ENCODE measurements around the gene RERG.

The RERG gene

GRCh38 chr12:15171012-15171655 lies 50.1 kb downstream of the RERG start:
- TF ChIP-seq, protein P1, sequence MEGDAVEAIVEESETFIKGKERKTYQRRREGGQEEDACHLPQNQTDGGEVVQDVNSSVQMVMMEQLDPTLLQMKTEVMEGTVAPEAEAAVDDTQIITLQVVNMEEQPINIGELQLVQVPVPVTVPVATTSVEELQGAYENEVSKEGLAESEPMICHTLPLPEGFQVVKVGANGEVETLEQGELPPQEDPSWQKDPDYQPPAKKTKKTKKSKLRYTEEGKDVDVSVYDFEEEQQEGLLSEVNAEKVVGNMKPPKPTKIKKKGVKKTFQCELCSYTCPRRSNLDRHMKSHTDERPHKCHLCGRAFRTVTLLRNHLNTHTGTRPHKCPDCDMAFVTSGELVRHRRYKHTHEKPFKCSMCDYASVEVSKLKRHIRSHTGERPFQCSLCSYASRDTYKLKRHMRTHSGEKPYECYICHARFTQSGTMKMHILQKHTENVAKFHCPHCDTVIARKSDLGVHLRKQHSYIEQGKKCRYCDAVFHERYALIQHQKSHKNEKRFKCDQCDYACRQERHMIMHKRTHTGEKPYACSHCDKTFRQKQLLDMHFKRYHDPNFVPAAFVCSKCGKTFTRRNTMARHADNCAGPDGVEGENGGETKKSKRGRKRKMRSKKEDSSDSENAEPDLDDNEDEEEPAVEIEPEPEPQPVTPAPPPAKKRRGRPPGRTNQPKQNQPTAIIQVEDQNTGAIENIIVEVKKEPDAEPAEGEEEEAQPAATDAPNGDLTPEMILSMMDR (IDR thresholded peaks at IDR 0.05; ENCODE audit: control extremely low read depth, extremely low read depth, low read depth, missing control alignments), result no peak
- ChIA-PET POLR2A (no interaction called here), CTCF (interaction anchor here (1.6 to 2.2 kb wide), 2 partner anchors 14 to 17 kb away, joined by 5 to 7 read pairs; no protein-coding TSS in a partner anchor)
- DNase-seq (ENCODE audit: extremely low spot score), result no peak

DNA sequence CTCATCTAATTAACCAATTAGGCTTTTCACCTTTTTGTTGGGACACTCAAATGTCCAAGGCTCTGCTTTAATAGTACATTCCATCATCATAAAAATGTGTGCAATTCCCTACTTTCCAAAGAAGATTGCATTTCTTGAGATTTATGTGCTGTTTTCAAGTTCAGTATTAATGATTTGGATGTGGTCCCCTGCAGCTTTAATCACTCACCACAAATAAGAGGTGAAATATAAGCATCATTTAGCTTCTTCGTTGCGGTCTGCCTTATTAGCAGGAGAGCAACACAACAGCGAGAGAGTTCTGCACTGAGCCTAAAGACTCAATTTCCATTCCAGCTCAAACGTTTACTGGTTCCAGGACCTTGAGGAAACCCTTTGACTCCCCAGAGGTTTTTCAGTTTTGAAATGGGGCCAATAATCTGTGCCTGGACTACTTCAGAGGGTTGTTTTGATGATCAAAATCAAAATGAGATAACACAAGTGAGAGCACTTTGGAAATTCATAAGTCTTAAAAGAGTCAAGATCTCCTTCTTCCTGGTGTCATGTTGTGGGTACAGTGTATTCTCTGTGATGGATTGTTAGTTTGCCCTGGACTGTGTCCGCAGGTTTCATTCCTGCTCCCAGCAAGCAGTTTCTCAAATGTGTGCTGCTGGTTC lies 53.1 kb downstream of the RERG start:
- no peak for DNase-seq (ENCODE audit: extremely low spot score)
- TF ChIP-seq, protein P1 (IDR thresholded peaks at IDR 0.05; ENCODE audit: control extremely low read depth, extremely low read depth, low read depth, missing control alignments), result no peak
- CTCF ChIA-PET, result interaction anchor here (1.3 kb wide), 1 partner anchor 29 kb away, joined by 3 read pairs; no protein-coding TSS in a partner anchor
- POLR2A ChIA-PET, result no interaction called here

GRCh38 chr12:15165012-15165659 lies 56.1 kb downstream of the RERG start:
- ChIA-PET CTCF (interaction anchor here (1.2 to 1.8 kb wide), 4 partner anchors 8 to 56 kb away, joined by 3 to 4 read pairs (median 4); partner anchors contain the start of gene RERG), POLR2A (no interaction called here)
- DNase-seq (ENCODE audit: extremely low spot score), result no peak
- TF ChIP-seq, protein P1 (IDR thresholded peaks at IDR 0.05; ENCODE audit: control extremely low read depth, extremely low read depth, low read depth, missing control alignments), result no peak

DNA sequence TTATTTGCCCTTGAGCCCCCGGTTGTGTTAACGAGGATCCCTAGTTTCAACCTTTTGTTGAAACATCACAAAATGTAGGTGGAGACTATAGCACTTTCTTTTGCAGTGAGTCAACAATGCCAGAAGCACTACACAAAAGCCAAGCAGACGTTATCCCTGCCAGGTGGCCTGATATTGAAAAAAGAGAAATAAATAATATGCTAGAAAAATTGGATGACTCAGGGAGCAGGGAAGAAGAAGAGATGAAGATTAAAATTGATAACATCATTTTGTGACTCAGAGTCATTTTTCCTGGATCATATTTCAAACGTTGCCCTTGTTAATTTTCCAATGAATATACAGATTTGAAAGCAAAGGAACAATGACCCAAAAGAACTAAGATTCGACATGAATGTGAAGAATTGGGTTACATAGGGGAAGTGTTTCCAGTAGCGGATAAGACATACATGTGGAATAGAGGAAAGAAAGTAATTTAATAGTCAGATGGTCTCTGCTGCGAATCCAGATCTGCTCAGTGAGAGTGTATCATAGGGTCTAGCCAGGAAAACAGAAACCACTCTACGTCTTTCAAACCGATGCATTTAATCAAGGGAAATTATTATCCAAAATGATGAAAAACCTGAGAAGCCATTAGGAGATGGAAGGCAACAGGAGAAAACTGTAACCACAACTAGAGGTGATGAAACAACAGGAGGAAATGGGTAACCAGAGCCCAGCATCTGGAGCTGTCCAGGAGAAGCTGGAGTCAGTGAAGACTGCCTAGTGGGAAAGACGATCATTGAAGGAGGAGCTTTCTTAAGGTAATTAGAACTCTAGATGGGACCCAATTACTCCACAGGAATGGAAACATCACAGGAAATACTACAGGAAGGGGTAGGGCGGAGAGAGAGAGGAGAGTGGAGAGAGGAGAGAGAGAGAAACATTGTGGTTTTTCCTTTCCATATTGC lies 57.9 kb downstream of the RERG start:
- CTCF ChIA-PET, result interaction anchor here (1.1 to 2.0 kb wide), 8 partner anchors 9 to 116 kb away, joined by 3 to 8 read pairs (median 4); partner anchors contain the start of gene RERG
- POLR2A ChIA-PET, result no interaction called here
- no peak for DNase-seq (ENCODE audit: extremely low spot score)
- TF ChIP-seq, protein P1 (IDR thresholded peaks at IDR 0.05; ENCODE audit: control extremely low read depth, extremely low read depth, low read depth, missing control alignments), result no peak

- POLR2A ChIA-PET, result no interaction called here
- CTCF ChIA-PET, result interaction anchor here (1.0 kb wide), 1 partner anchor 10 kb away, joined by 3 read pairs; no protein-coding TSS in a partner anchor
Measured at GRCh38 chr12:15158083-15158482, 63.1 kb downstream of the RERG start.

More at GRCh38 chr12:15158083-15158482, 63.1 kb downstream of the RERG start:
- no peak for DNase-seq (ENCODE audit: extremely low spot score)
- TF ChIP-seq, protein P1 (IDR thresholded peaks at IDR 0.05; ENCODE audit: control extremely low read depth, extremely low read depth, low read depth, missing control alignments), result no peak
